Uterus (tissue), 2 donors: ENCODE measurements around the gene BTBD2.

Experiments
- POLR2A ChIP-seq, 2 donors: fragments of 450-650 bp; IDR thresholded peaks; one replicate each; pipeline ENCODE4 v1.6.1; 2016; ENCODE audit warnings: antibody characterized with exemption in 2 of 2, mild to moderate bottlenecking in 1 of 2, moderate library complexity in 1 of 2
- TF ChIP-seq, protein P1 (sequence below), 4 experiments: fragments of 200-600 bp in 2 of 4; fragments of 450-650 bp in 2 of 4; sonication (generic) in 2 of 4; IDR thresholded peaks; one replicate each; pipeline ENCODE4 v1.5.1; 2016 to 2019; ENCODE audit warnings: antibody characterized with exemption in 4 of 4, mild to moderate bottlenecking in 2 of 4, moderate library complexity in 1 of 4

- no peak for TF ChIP-seq POLR2A (IDR thresholded peaks at IDR 0.05)
- TF ChIP-seq, protein P1, sequence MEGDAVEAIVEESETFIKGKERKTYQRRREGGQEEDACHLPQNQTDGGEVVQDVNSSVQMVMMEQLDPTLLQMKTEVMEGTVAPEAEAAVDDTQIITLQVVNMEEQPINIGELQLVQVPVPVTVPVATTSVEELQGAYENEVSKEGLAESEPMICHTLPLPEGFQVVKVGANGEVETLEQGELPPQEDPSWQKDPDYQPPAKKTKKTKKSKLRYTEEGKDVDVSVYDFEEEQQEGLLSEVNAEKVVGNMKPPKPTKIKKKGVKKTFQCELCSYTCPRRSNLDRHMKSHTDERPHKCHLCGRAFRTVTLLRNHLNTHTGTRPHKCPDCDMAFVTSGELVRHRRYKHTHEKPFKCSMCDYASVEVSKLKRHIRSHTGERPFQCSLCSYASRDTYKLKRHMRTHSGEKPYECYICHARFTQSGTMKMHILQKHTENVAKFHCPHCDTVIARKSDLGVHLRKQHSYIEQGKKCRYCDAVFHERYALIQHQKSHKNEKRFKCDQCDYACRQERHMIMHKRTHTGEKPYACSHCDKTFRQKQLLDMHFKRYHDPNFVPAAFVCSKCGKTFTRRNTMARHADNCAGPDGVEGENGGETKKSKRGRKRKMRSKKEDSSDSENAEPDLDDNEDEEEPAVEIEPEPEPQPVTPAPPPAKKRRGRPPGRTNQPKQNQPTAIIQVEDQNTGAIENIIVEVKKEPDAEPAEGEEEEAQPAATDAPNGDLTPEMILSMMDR (IDR thresholded peaks at IDR 0.05): no peak
Observed at GRCh38 chr19:2018752-2019151, 3.2 kb upstream of the BTBD2 start.
